Myometrial cell (primary cell): Measurements from ENCODE around the gene UBA6. TPM values are rescaled to one million over a fixed set of nuclear protein-coding genes. Genes with fewer than 3 reads are reported as not detected.

ENCODE experiments used
- total RNA-seq: library from RNA; depleted of rRNA; stranded (reverse); fragments of >200 nt; gene quantifications from 2 replicates; pipeline ENCODE4 v1.2.3, GENCODE V29; 2015

UBA6 gene
- total RNA-seq, result 76.7 and 159 TPM in 2 replicates

DNA sequence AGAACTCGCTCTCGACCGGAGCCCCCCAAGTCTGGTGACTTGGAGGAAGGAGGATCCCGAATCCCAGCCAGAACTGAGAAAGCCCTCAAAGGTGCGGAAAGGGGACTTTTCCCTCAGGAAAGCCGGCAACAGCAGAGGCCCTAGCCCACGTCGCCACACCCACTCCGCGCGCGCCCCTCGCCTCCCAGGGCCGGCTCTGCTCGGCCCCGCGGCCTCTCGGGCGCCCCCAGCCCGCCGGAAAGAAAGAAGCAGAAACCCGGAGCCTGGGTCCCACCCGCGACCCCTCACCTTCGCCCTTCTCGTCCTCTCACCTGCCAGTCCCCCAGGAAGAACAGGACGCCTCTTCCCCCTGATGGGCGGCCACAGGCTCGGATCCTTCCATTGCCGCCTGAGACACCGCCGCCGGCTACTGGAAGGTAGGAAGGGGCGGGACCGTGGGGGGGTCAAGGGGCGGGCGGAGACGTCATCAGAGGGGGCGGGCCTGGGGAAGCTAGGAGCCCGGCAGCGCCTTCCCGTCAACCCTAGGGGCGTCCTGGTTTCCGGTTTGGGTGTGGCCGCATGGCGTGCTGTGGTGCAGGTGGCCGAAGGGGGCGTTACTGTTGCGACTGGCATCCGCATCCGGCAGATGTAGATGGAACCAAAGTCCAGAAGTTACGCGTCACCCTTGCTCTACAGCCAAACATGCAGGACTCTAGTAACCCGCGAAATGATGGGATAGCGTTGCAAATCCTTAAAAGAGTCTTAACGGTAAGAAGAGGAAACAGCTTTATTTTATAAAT lies at the start of gene UBA6:
Gene UBA6 (minus strand): TSS at position 418 of the 779 bp plus-strand sequence. CDS start 36 bp downstream, at position 382.

Other genes starting within 250 kb of the UBA6 start
- gene CENPC, start 155.7 kb downstream of the UBA6 start, total RNA-seq, result 4.9 and 6.2 TPM in 2 replicates
- not detected in 2 replicates for gene STAP1, start 142.4 kb downstream of the UBA6 start, total RNA-seq
- gene GNRHR, start 53.2 kb upstream of the UBA6 start, total RNA-seq, result not detected in 2 replicates
- gene TMPRSS11D, start 182.8 kb upstream of the UBA6 start, total RNA-seq, result not detected in 2 replicates